Smooth muscle cell (in vitro differentiated cells): Measurements from ENCODE around the gene DDX49. TPM values are rescaled to one million over a fixed set of nuclear protein-coding genes. Genes with fewer than 3 reads are reported as not detected.
"Not testable (repeated sequence)": the region's sequence is repeated elsewhere in the genome, so short reads cannot be mapped to it uniquely, and the experiment has no call there.

Source experiments
- DNase-seq: peaks from one replicate; lab custom pipeline; 2025; ENCODE audit not compliant: unreplicated experiment; lab: John Stamatoyannopoulos, UW
- H2AFZ ChIP-seq: fragments of 200-600 bp; sonication (generic); 2 replicates; pipeline ENCODE4 v1.6.0; 2016; ENCODE audit warnings: antibody characterized with exemption, low read depth, mild to moderate bottlenecking
- H3F3A ChIP-seq: fragments of 200-600 bp; sonication (generic); 2 replicates; pipeline ENCODE4 v1.6.0; 2017; ENCODE audit warnings: antibody characterized with exemption, low read depth
- H3K27ac ChIP-seq: fragments of 200-600 bp; sonication (generic); 2 replicates; pipeline ENCODE4 v1.5.1; 2016; ENCODE audit warnings: low read depth, mild to moderate bottlenecking
- H3K27me3 ChIP-seq: fragments of 200-600 bp; sonication (generic); 2 replicates; pipeline ENCODE4 v1.6.1; 2016; ENCODE audit warnings: low read depth, mild to moderate bottlenecking
- H3K36me3 ChIP-seq: fragments of 200-600 bp; sonication (generic); 2 replicates; pipeline ENCODE4 v1.5.1; 2016; ENCODE audit warnings: low read depth
- H3K4me1 ChIP-seq: fragments of 200-600 bp; sonication (generic); 2 replicates; pipeline ENCODE4 v1.5.1; 2016; ENCODE audit warnings: low read depth
- H3K4me2 ChIP-seq: fragments of 200-600 bp; sonication (generic); 2 replicates; pipeline ENCODE4 v1.6.0; 2016; ENCODE audit warnings: mild to moderate bottlenecking
- H3K4me3 ChIP-seq: fragments of 200-600 bp; sonication (generic); 2 replicates; pipeline ENCODE4 v1.5.1; 2016; ENCODE audit warnings: mild to moderate bottlenecking
- H3K79me2 ChIP-seq: fragments of 200-600 bp; sonication (generic); 2 replicates; pipeline ENCODE4 v1.6.0; 2016; ENCODE audit warnings: low read depth, mild to moderate bottlenecking
- H3K9ac ChIP-seq: fragments of 200-600 bp; sonication (generic); 2 replicates; pipeline ENCODE4 v1.6.0; 2016; ENCODE audit warnings: low read depth
- H3K9me3 ChIP-seq: fragments of 200-600 bp; sonication (generic); replicated peaks from 2 replicates; pipeline ENCODE4 v1.5.1; 2016; ENCODE audit warnings: low read depth
- H4K20me1 ChIP-seq: fragments of 200-600 bp; sonication (generic); 2 replicates; pipeline ENCODE4 v1.6.0; 2016; ENCODE audit warnings: low read depth
- WGBS: methylation state at CpG from one replicate; pipeline ENCODE4 v1.1.7; 2016; ENCODE audit warnings: low lambda C conversion rate; 5-methylcytosine and 5-hydroxymethylcytosine counted together
- polyA plus RNA-seq: library from polyadenylated mRNA; unstranded; fragments of >200 nt; fragmentation: Nextera tagmentation; extraction: Ambion mirVana; gene quantifications from 2 replicates; pipeline ENCODE4 v1.2.1, GENCODE V29; 2016
- total RNA-seq: library from RNA; depleted of rRNA; stranded (reverse); fragments of >200 nt; gene quantifications from 2 replicates; pipeline ENCODE4 v1.2.3, GENCODE V29; 2014
- TF ChIP-seq, protein P1 (sequence below): fragments of 200-600 bp; sonication (generic); IDR thresholded peaks from 2 replicates; pipeline ENCODE4 v1.5.1; 2017; ENCODE audit warnings: borderline replicate concordance, mild to moderate bottlenecking, antibody characterized with exemption; ENCODE audit not compliant: insufficient read depth, poor library complexity, severe bottlenecking

DDX49 gene
- total and polyA plus RNA-seq, 2 experiments from 2014 or later: 36.1 to 39.6 TPM

DNA sequence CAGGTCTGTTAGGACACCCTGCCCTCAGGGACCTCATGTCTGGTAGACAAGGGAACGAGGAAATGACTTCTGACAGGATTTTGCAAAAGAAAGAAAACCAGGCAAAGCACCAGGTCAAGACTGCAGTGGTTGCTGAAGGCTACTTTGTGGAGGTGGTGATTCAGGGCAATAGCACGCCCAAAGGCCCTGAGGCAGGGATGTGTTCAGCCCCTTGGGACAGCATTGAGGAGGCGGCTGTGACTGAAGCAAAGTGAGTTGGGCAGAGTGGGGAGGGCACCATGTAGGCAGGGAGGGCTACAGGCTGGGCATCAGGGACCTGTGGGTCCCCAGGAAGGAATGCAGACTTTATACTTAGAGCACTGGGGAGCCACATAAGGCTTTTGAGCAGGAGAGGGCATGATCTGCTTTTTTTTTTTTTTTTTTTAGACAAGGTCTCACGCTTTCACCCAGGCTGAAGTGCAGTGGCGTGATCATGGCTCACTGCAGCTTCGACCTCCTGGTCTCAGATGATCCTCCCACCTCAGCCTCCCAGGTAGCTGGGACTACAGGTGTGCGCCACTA, 32.3 kb downstream of the DDX49 start:
- no peaks in the 10 kb centered on the region for H4K20me1 ChIP-seq
- no peak overlapping the region for H3K4me2 ChIP-seq
- no peak overlapping the region for H3K4me3 ChIP-seq
- no peaks in the 10 kb centered on the region for H3K9me3 ChIP-seq
- H3F3A ChIP-seq: no peaks in the 10 kb centered on the region
- no peaks in the 10 kb centered on the region for H3K4me1 ChIP-seq
- no peaks in the 10 kb centered on the region for H3K79me2 ChIP-seq
- 83% methylated on average over 7 of the region's 7 CpGs for WGBS
- H3K27me3 ChIP-seq: no peaks in the 10 kb centered on the region
- no peaks in the 10 kb centered on the region for H3K36me3 ChIP-seq
- H2AFZ ChIP-seq: no peak overlapping the region
- H3K9ac ChIP-seq: no peak overlapping the region
- no peak overlapping the region for H3K27ac ChIP-seq
- no peak for DNase-seq
- TF ChIP-seq, protein P1, sequence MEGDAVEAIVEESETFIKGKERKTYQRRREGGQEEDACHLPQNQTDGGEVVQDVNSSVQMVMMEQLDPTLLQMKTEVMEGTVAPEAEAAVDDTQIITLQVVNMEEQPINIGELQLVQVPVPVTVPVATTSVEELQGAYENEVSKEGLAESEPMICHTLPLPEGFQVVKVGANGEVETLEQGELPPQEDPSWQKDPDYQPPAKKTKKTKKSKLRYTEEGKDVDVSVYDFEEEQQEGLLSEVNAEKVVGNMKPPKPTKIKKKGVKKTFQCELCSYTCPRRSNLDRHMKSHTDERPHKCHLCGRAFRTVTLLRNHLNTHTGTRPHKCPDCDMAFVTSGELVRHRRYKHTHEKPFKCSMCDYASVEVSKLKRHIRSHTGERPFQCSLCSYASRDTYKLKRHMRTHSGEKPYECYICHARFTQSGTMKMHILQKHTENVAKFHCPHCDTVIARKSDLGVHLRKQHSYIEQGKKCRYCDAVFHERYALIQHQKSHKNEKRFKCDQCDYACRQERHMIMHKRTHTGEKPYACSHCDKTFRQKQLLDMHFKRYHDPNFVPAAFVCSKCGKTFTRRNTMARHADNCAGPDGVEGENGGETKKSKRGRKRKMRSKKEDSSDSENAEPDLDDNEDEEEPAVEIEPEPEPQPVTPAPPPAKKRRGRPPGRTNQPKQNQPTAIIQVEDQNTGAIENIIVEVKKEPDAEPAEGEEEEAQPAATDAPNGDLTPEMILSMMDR: no peak

DNA sequence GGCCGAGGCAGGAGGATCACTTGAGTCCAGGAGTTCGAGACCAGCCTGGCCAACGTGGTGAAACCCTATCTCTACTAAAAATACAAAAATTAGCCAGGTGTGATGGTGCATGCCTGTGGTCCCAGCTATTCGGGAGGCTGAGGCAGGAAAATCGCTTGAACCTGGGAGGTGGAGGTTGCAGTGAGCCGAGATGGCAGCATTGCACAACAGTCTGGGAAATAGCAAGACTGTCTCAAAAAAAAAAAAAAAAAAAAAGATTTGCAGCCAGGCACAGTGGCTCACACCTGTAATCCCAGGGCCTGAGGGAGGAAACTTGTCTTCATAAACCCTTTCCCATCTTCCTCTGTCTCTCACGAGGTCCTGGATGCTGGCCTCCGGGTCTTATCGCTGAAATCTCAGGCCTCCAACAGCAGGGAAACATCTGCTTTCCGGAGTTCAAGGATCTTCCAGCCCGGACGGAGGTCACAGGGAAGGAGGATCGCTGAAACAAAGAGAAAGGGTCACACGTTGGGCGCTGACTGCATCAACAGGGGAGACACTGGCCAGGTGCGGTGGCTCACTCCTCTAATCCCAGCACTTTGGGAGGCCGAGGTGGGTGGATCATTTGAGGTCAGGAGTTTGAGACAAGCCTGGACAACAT, 33.0 kb downstream of the DDX49 start:
- not testable (repeated sequence) for H3K79me2 ChIP-seq, H3K36me3 ChIP-seq, H4K20me1 ChIP-seq, H3F3A ChIP-seq, H3K27ac ChIP-seq, H3K9ac ChIP-seq, H2AFZ ChIP-seq, H3K4me3 ChIP-seq, DNase-seq, H3K9me3 ChIP-seq, H3K4me1 ChIP-seq, H3K4me2 ChIP-seq, H3K27me3 ChIP-seq
- 75% methylated on average over 17 of the region's 17 CpGs for WGBS

DNA sequence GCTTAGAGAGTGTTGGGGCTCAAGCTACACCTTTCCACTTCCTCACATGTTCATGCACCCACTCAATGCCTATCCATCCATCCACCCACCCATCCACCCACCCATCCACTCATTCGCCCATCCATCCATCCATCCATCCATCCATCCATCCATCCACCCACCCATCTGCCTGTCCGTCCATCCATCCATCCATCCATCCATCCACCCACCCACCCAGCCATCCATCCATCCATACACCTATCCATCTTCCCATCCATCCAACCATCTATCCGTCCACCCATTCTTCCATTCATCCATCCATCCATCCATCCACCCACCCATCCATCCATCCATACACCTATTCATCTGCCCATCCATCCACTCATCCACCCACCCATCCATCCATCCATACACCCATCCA, 34.6 kb downstream of the DDX49 start:
- Histone ChIP-seq H3K36me3 (no peaks in the 10 kb centered on the region), H3K79me2 (no peaks in the 10 kb centered on the region), H3K4me2 (no peak overlapping the region), H3K4me3 (no peak overlapping the region), H3F3A (no peaks in the 10 kb centered on the region), H3K9me3 (no peaks in the 10 kb centered on the region), H3K27ac (no peak overlapping the region), H3K27me3 (peaks cover under 1% of the 10 kb centered on the region), H3K4me1 (no peaks in the 10 kb centered on the region), H4K20me1 (no peaks in the 10 kb centered on the region), H3K9ac (no peak overlapping the region), H2AFZ (no peak overlapping the region)
- DNase-seq: no peak
- WGBS: 80% methylated on average over 1 of the region's 3 CpGs
- TF ChIP-seq, protein P1: no peak

DNA sequence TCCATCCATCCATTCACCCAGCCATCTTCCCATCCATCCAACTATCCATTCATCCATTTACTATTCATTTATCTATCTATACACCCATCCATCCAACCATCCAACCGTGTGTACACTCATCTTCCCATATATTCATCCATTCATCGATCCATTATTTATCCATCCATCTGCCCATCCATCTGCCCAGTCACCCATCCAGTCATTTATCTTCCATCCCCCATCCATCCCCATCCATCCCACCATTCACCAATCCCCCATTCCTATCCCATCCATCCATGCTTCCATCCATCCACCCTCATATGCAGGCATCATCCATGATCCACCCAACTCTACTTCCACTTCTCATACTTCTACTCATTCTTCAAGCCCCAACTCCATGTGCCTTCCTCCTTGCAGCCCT, 35.5 kb downstream of the DDX49 start:
- H3K36me3 ChIP-seq: no peaks in the 10 kb centered on the region
- H3K4me3 ChIP-seq: no peak overlapping the region
- H3K27me3 ChIP-seq: peaks cover 5% of the 10 kb centered on the region
- H4K20me1 ChIP-seq: no peaks in the 10 kb centered on the region
- H3K4me1 ChIP-seq: no peaks in the 10 kb centered on the region
- TF ChIP-seq, protein P1: no peak
- no peak for DNase-seq
- no peaks in the 10 kb centered on the region for H3F3A ChIP-seq
- no peaks in the 10 kb centered on the region for H3K9me3 ChIP-seq
- no peak overlapping the region for H2AFZ ChIP-seq
- no peaks in the 10 kb centered on the region for H3K79me2 ChIP-seq
- no peak overlapping the region for H3K4me2 ChIP-seq
- H3K27ac ChIP-seq: no peak overlapping the region
- no peak overlapping the region for H3K9ac ChIP-seq
- WGBS: 100% methylated on average over 2 of the region's 2 CpGs
